Activated B cell treated with CpG ODN at 0.5 μM for 24 hours (primary cell): ENCODE data around the gene MYO15A. TPM values are rescaled to one million over a fixed set of nuclear protein-coding genes. Genes with fewer than 3 reads are reported as not detected.

ENCODE experiments used
- ATAC-seq: fragments of 200-7000 bp; cut with Tn5 transposase; one replicate; pipeline ENCODE4 v1.10.0; 2021; ENCODE audit warnings: low read depth, mild to moderate bottlenecking, moderate library complexity
- CTCF ChIA-PET: fragments of 350-600 bp; sonication (Branson Sonifier 250); formaldehyde crosslinking; loops from one replicate; lab custom pipeline; 2021; ENCODE audit warnings: antibody characterized with exemption; lab: Charles Lee
- POLR2A ChIA-PET: fragments of 350-600 bp; sonication (Branson Sonifier 250); formaldehyde crosslinking; loops from one replicate; lab custom pipeline; 2021; ENCODE audit warnings: antibody characterized with exemption; lab: Charles Lee
- DNase-seq: peaks from one replicate; pipeline ENCODE4 v3.0.0; 2022
- H3K27ac Mint-ChIP-seq: one replicate; pipeline ENCODE4 v1.8.0; 2020; ENCODE audit warnings: mixed read lengths
- H3K27me3 Mint-ChIP-seq: one replicate; pipeline ENCODE4 v1.8.0; 2021; ENCODE audit warnings: mixed read lengths
- H3K36me3 Mint-ChIP-seq: one replicate; pipeline ENCODE4 v1.8.0; 2021; ENCODE audit warnings: low read depth, mixed read lengths
- H3K4me1 Mint-ChIP-seq: one replicate; pipeline ENCODE4 v1.8.0; 2021; ENCODE audit warnings: mixed read lengths
- H3K4me3 Mint-ChIP-seq: one replicate; pipeline ENCODE4 v1.8.0; 2020; ENCODE audit warnings: mild to moderate bottlenecking, mixed read lengths
- H3K9me3 Mint-ChIP-seq: one replicate; pipeline ENCODE4 v1.8.0; 2020; ENCODE audit warnings: mixed read lengths
- CTCF ChIP-seq: fragments of 200-600 bp; IDR thresholded peaks from one replicate; pipeline ENCODE4 v1.8.0; 2022; ENCODE audit warnings: antibody characterized with exemption, mild to moderate bottlenecking
- intact Hi-C: fragments of 100-400 bp; cut with micrococcal nuclease; formaldehyde crosslinking; loops from one replicate; pipeline ENCODE4 v1.15.1; 2024
- total RNA-seq: library from RNA; stranded (reverse); gene quantifications from 2 replicates; pipeline ENCODE4 v1.2.3, GENCODE V29; 2022

MYO15A gene, protein sequence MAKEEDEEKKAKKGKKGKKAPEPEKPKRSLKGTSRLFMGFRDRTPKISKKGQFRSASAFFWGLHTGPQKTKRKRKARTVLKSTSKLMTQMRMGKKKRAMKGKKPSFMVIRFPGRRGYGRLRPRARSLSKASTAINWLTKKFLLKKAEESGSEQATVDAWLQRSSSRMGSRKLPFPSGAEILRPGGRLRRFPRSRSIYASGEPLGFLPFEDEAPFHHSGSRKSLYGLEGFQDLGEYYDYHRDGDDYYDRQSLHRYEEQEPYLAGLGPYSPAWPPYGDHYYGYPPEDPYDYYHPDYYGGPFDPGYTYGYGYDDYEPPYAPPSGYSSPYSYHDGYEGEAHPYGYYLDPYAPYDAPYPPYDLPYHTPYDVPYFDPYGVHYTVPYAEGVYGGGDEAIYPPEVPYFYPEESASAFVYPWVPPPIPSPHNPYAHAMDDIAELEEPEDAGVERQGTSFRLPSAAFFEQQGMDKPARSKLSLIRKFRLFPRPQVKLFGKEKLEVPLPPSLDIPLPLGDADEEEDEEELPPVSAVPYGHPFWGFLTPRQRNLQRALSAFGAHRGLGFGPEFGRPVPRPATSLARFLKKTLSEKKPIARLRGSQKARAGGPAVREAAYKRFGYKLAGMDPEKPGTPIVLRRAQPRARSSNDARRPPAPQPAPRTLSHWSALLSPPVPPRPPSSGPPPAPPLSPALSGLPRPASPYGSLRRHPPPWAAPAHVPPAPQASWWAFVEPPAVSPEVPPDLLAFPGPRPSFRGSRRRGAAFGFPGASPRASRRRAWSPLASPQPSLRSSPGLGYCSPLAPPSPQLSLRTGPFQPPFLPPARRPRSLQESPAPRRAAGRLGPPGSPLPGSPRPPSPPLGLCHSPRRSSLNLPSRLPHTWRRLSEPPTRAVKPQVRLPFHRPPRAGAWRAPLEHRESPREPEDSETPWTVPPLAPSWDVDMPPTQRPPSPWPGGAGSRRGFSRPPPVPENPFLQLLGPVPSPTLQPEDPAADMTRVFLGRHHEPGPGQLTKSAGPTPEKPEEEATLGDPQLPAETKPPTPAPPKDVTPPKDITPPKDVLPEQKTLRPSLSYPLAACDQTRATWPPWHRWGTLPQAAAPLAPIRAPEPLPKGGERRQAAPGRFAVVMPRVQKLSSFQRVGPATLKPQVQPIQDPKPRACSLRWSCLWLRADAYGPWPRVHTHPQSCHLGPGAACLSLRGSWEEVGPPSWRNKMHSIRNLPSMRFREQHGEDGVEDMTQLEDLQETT (N-terminal part only)
- total RNA-seq = 0.73 and 1.3 TPM in 2 replicates

- ATAC-seq (no peak), DNase-seq (no peak)
- Mint-ChIP-seq H3K27ac (no peak within 1 kb of the TSS), H3K4me1 (peaks cover 5% of the 10 kb centered on the region), H3K4me3 (no peak within 1 kb of the TSS), H3K9me3 (no peaks in the 10 kb centered on the region), H3K27me3 (no peaks in the 10 kb centered on the region), H3K36me3 (peaks cover 17% of the 10 kb centered on the region)
- ChIA-PET POLR2A (interaction anchor here (0.6 kb wide), 1 partner anchor 62 kb away, joined by 3 read pairs; no protein-coding TSS in a partner anchor), CTCF (no interaction called here)
- TF ChIP-seq CTCF = no peak
- intact Hi-C loops = no loop called here
Measured at GRCh38 chr17:18108401-18109312, at the start of gene MYO15A. Gene MYO15A (plus strand): TSS chr17:18108756. CDS start chr17:18118801, 10,045 bp downstream.

DNA sequence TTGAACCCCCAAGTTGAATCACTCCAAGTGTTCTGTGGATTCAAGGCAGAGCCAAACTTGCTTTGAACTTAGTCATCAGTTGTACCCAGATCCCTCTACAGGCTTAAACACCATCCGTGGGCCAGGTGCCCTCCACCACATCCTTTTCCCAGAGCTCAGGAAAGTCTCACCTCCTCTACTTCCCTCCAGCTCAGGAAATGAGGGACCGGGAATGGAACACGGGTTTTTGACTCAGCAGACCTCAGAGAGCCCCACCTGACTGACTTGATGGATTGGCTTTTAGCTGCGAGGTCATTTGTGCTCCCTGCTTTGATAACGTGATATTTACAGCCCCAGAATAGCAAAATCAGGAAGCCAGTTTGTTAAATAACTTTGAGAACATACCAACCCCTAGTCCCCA lies 49.3 kb upstream of the MYO15A start:
- ATAC-seq (no peak), DNase-seq (no peak)
- POLR2A ChIA-PET = interaction anchor here (0.8 kb wide), 1 partner anchor 348 kb away, joined by 9 read pairs; no protein-coding TSS in a partner anchor
- Mint-ChIP-seq H3K27me3 (no peaks in the 10 kb centered on the region), H3K9me3 (no peaks in the 10 kb centered on the region), H3K36me3 (peaks cover 77% of the 10 kb centered on the region), H3K4me3 (no peak overlapping the region), H3K4me1 (no peaks in the 10 kb centered on the region), H3K27ac (no peak overlapping the region)
- TF ChIP-seq CTCF = no peak
- CTCF ChIA-PET = no interaction called here
- intact Hi-C loops = no loop called here

DNA sequence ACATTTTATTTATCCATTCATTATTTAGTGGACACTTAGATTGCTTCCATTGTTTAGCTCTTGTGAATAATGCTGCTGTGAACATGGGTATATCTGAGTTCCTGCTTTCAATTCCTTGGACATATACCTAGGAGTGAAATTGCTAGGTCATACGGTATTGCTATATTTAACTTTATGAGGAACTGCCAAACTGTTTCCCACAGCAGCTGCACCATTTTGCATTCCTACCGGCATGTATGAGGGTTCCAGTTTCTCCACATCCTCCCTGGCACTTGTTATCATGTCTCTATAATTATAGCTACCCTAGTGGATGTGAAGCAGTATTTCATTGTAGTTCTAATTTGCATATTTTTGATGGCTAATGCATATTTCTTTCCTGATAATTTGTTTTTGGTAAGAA lies 44.5 kb upstream of the MYO15A start:
- no peak for ATAC-seq

GRCh38 chr17:18065546-18065945 lies 43.0 kb upstream of the MYO15A start:
- Mint-ChIP-seq H3K27me3 (no peaks in the 10 kb centered on the region), H3K4me1 (no peaks in the 10 kb centered on the region), H3K36me3 (peaks cover 49% of the 10 kb centered on the region), H3K9me3 (no peaks in the 10 kb centered on the region), H3K27ac (no peak overlapping the region), H3K4me3 (no peak overlapping the region)
- intact Hi-C loops = no loop called here
- DNase-seq (no peak), ATAC-seq (no peak)
- TF ChIP-seq CTCF = no peak
- POLR2A ChIA-PET = no interaction called here
- CTCF ChIA-PET = no interaction called here

More for the DNA sequence above, 44.5 kb upstream of the MYO15A start:
- ChIA-PET POLR2A (no interaction called here), CTCF (no interaction called here)
- Mint-ChIP-seq H3K9me3 (no peaks in the 10 kb centered on the region), H3K36me3 (peaks cover 61% of the 10 kb centered on the region), H3K4me1 (no peaks in the 10 kb centered on the region), H3K27me3 (no peaks in the 10 kb centered on the region), H3K27ac (no peak overlapping the region), H3K4me3 (no peak overlapping the region)
- TF ChIP-seq CTCF = no peak
- DNase-seq = no peak
- intact Hi-C loops = no loop called here
